HepG2 (cell line): ENCODE data around the gene FBXO9. TPM values are rescaled to one million over a fixed set of nuclear protein-coding genes. Genes with fewer than 3 reads are reported as not detected.

Source experiments
- ATAC-seq: fragments of 200-7000 bp; cut with Tn5 transposase; 3 replicates; pipeline ENCODE4 v1.9.1; 2020; ENCODE audit warnings: mild to moderate bottlenecking, moderate library complexity
- BruUV-seq: library from RNA; stranded (reverse); fragments of 400-500 nt; replicated peaks from 2 replicates; lab custom pipeline; 2021; lab: Mats Ljungman, UMichigan
- CTCF ChIA-PET: fragments of 300-600 bp; formaldehyde crosslinking; extraction: SDS; loops from one replicate; lab custom pipeline; 2021; ENCODE audit warnings: low total read pairs, inconsistent platforms, low intra/inter-chr PET ratio; lab: Yijun Ruan, JAX
- POLR2A ChIA-PET: fragments of 350-600 bp; sonication (Branson Sonifier 250); formaldehyde crosslinking; loops from one replicate; lab custom pipeline; 2020; ENCODE audit warnings: antibody characterized with exemption, inconsistent platforms; lab: Yijun Ruan, JAX
- DNase-seq: peaks from one replicate; pipeline ENCODE4 v3.0.0-alpha.2; 2015; ENCODE audit warnings: low spot score
- FAIRE-seq: peaks from 3 replicates; lab custom pipeline; 2011; peaks lifted over from hg19 to GRCh38; lab: Jason Lieb, UNC
- H2AFZ ChIP-seq: one replicate; pipeline ENCODE4 v1.6.1; 2011; ENCODE audit warnings: low read length, inconsistent platforms
- H3K27ac ChIP-seq: fragments of 300-600 bp; 3 replicates; pipeline ENCODE4 v1.8.0; 2011; ENCODE audit warnings: mixed run types, mild to moderate bottlenecking, mixed read lengths, low read length, inconsistent platforms; ENCODE audit not compliant: insufficient read depth; ENCODE audit errors: extremely low read length
- H3K27me3 ChIP-seq, 2 experiments: fragments of 200-600 bp in 1 of 2; 2 replicates in 1 of 2; 3 replicates in 1 of 2; pipeline versions ENCODE4 v1.6.0 to v1.8.0; 2011; ENCODE audit warnings: low read length in 2 of 2, mild to moderate bottlenecking in 2 of 2, moderate library complexity in 2 of 2, inconsistent platforms in 1 of 2; ENCODE audit not compliant: insufficient read depth in 2 of 2, control insufficient read depth in 1 of 2
- H3K36me3 ChIP-seq, 2 experiments: fragments of 200-600 bp in 1 of 2; replicated peaks in 1 of 2; 2 replicates in 1 of 2; 3 replicates in 1 of 2; pipeline versions ENCODE4 v1.5.1 to v1.8.0; 2011; ENCODE audit warnings: low read length in 2 of 2, inconsistent platforms in 1 of 2; ENCODE audit not compliant: insufficient read depth in 2 of 2, control insufficient read depth in 1 of 2
- H3K4me1 ChIP-seq: 2 replicates; pipeline ENCODE4 v1.5.1; 2012; ENCODE audit warnings: low read length, inconsistent platforms; ENCODE audit not compliant: insufficient read depth
- H3K4me2 ChIP-seq: 2 replicates; pipeline ENCODE4 v1.6.0; 2011; ENCODE audit warnings: low read depth, low read length, inconsistent platforms
- H3K4me3 ChIP-seq, 3 experiments: fragments of 200-600 bp in 1 of 3; sonication (generic), shearing (Covaris generic) in 1 of 3; replicated peaks in 1 of 3; 2 replicates each; pipeline ENCODE4 v1.5.1; 2011 to 2016; ENCODE audit warnings: low read length in 3 of 3, inconsistent platforms in 2 of 3, low read depth in 2 of 3, mild to moderate bottlenecking in 2 of 3, control low read depth in 1 of 3, mixed read lengths in 1 of 3; ENCODE audit not compliant: insufficient read depth in 1 of 3
- H3K79me2 ChIP-seq: one replicate; pipeline ENCODE4 v1.6.1; 2011; ENCODE audit warnings: low read length, inconsistent platforms; ENCODE audit not compliant: insufficient read depth
- H3K9ac ChIP-seq: 2 replicates; pipeline ENCODE4 v1.6.0; 2011; ENCODE audit warnings: mild to moderate bottlenecking, low read depth, low read length, inconsistent platforms; ENCODE audit not compliant: insufficient read depth
- H3K9me3 ChIP-seq: 2 replicates; pipeline ENCODE4 v1.5.1; 2012; ENCODE audit warnings: mild to moderate bottlenecking, low read length
- H4K20me1 ChIP-seq: 2 replicates; pipeline ENCODE4 v1.6.0; 2011; ENCODE audit warnings: inconsistent platforms, mild to moderate bottlenecking, low read length, moderate library complexity; ENCODE audit not compliant: insufficient read depth
- DMTF1 ChIP-seq: sonication (generic); formaldehyde crosslinking; IDR thresholded peaks from 2 replicates; pipeline ENCODE4 v1.4.0; 2020; ENCODE audit warnings: mild to moderate bottlenecking, missing genetic modification reagents
- DPF2 ChIP-seq: sonication (generic); formaldehyde crosslinking; IDR thresholded peaks from 2 replicates; pipeline ENCODE4 v1.4.0; 2020; ENCODE audit warnings: mild to moderate bottlenecking, low read depth, missing genetic modification reagents, borderline replicate concordance
- DZIP1 ChIP-seq: sonication (generic); formaldehyde crosslinking; IDR thresholded peaks from 2 replicates; pipeline ENCODE4 v1.5.0; 2020; ENCODE audit warnings: mild to moderate bottlenecking, missing genetic modification reagents
- ELF4 ChIP-seq: sonication (generic); formaldehyde crosslinking; IDR thresholded peaks from 2 replicates; pipeline ENCODE4 v1.5.0; 2020; ENCODE audit warnings: missing genetic modification reagents, mild to moderate bottlenecking, moderate library complexity, borderline replicate concordance
- ESRRA ChIP-seq: sonication (generic); formaldehyde crosslinking; IDR thresholded peaks from 2 replicates; pipeline ENCODE4 v1.5.1; 2020; ENCODE audit warnings: mild to moderate bottlenecking, low read depth, missing genetic modification reagents
- FUBP1 ChIP-seq: sonication (generic); formaldehyde crosslinking; IDR thresholded peaks from 2 replicates; pipeline ENCODE4 v1.5.1; 2020; ENCODE audit warnings: missing genetic modification reagents, mild to moderate bottlenecking, borderline replicate concordance
- GABPB1 ChIP-seq: IDR thresholded peaks from 2 replicates; pipeline ENCODE4 v1.6.1; 2016; ENCODE audit warnings: mild to moderate bottlenecking, missing genetic modification reagents, moderate library complexity, missing compliant biosample characterization
- HOXA5 ChIP-seq: sonication (generic); formaldehyde crosslinking; IDR thresholded peaks from 2 replicates; pipeline ENCODE4 v1.4.0; 2020; ENCODE audit warnings: missing genetic modification reagents
- KDM4B ChIP-seq: sonication (generic); formaldehyde crosslinking; IDR thresholded peaks from 2 replicates; pipeline ENCODE4 v1.4.0; 2020; ENCODE audit warnings: missing genetic modification reagents
- MAFF ChIP-seq: IDR thresholded peaks from 2 replicates; pipeline ENCODE4 v1.6.1; 2011; ENCODE audit warnings: low read depth, low read length, improper control_type of control experiment
- ZNF121 ChIP-seq: sonication (generic); formaldehyde crosslinking; IDR thresholded peaks from 2 replicates; pipeline ENCODE4 v1.5.0; 2020; ENCODE audit warnings: mild to moderate bottlenecking, missing genetic modification reagents
- ZNF367 ChIP-seq: sonication (generic); formaldehyde crosslinking; IDR thresholded peaks from 2 replicates; pipeline ENCODE4 v1.4.0; 2020; ENCODE audit warnings: missing genetic modification reagents, borderline replicate concordance
- ZNF430 ChIP-seq: sonication (generic); formaldehyde crosslinking; IDR thresholded peaks from 2 replicates; pipeline ENCODE4 v1.9.0; 2021; ENCODE audit warnings: mild to moderate bottlenecking, missing genetic modification reagents
- ZNF546 ChIP-seq: sonication (generic); formaldehyde crosslinking; conservative IDR thresholded peaks from 2 replicates; pipeline ENCODE4 v1.8.1; 2023; ENCODE audit warnings: mild to moderate bottlenecking, missing genetic modification reagents
- ZNF777 ChIP-seq: sonication (generic); formaldehyde crosslinking; IDR thresholded peaks from 2 replicates; pipeline ENCODE4 v1.4.0; 2020; ENCODE audit warnings: missing genetic modification reagents
- WGBS: methylation state at CpG from one replicate; pipeline ENCODE4 v1.1.6; 2017; ENCODE audit warnings: low lambda C conversion rate; 5-methylcytosine and 5-hydroxymethylcytosine counted together
- in situ Hi-C: cut with HindIII; loops from 2 replicates; pipeline ENCODE4 v1.10.0; 2017; ENCODE audit warnings: low pct_unique_long_range_greater_than_20kb; ENCODE audit not compliant: extremely low pct_ligation_motif_present
- intact Hi-C: fragments of 100-400 bp; cut with micrococcal nuclease; formaldehyde crosslinking; loops from one replicate; pipeline ENCODE4 v1.10.0; 2022; ENCODE audit not compliant: unreplicated experiment
- polyA plus RNA-seq, 8 experiments: library from polyadenylated mRNA; depleted of rRNA in 3 of 8; stranded (reverse) in 7 of 8; unstranded in 1 of 8; fragments of >200 nt; fragmentation: Illumina TruSeq in 4 of 8; extraction: Trizol in 4 of 8; gene quantifications; 2 replicates each; pipeline versions ENCODE4 v1.2.1 to v1.2.3, GENCODE V29; 2011 to 2016; ENCODE audit warnings: low read depth in 4 of 8, missing spikeins in 1 of 8, mixed read lengths in 1 of 8; ENCODE audit not compliant: insufficient read depth in 1 of 8
- total RNA-seq, 5 experiments: library from RNA; depleted of rRNA; stranded (reverse); fragments of >200 nt; fragmentation: Illumina TruSeq; extraction: Trizol; gene quantifications; 2 replicates each; pipeline ENCODE4 v1.2.3, GENCODE V29; 2016; ENCODE audit warnings: low read depth in 1 of 5
- TF ChIP-seq, protein P1 (sequence below): sonication (generic); formaldehyde crosslinking; IDR thresholded peaks from 2 replicates; pipeline ENCODE4 v1.4.0; 2020; ENCODE audit warnings: low read depth, mild to moderate bottlenecking, missing genetic modification reagents

FBXO9 gene
- total and polyA plus RNA-seq, 2 of the 13 experiments (the other 11 are each of a cell fraction or from before 2014, with no cell fraction given): 64.3 to 98.4 TPM

DNA sequence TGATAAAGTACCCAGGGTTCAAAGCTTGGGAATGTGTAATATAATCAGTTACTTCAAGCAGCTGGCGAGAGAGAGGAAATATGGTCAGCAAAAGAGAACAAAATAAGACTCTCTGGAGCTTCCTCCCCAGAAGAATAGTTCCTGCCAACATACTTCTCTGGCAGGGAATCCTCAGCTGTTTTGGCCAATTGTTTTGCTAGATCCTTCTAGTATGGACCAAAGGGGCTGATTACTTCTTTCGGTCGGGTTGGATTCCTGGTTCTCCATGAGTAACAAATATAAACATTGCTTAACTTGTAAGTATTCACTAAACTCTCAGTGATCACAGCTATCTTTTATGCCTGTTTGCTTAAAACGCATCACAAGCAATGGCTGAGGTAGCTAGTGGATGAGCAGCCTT is 31.4 kb upstream of the FBXO9 start:
- no peak for ATAC-seq
- Histone ChIP-seq H3K9me3 (no peaks in the 10 kb centered on the region), H3K9ac (no peak overlapping the region), H2AFZ (no peak overlapping the region), H4K20me1 (no peaks in the 10 kb centered on the region), H3K4me1 (no peaks in the 10 kb centered on the region), H3K79me2 (no peaks in the 10 kb centered on the region), H3K27ac (no peak overlapping the region), H3K4me2 (no peak overlapping the region), H3K27me3 (no peaks in the 10 kb centered on the region), H3K36me3 (peaks cover 26 to 67% of the 10 kb centered on the region in 2 experiments), H3K4me3 (no peak overlapping the region)
- CTCF ChIA-PET: no interaction called here
- TF ChIP-seq FUBP1 (CRISPR knock-in tag) (no peak), ZNF546 (CRISPR knock-in tag) (no peak), ZNF430 (CRISPR knock-in tag) (no peak), ZNF777 (CRISPR knock-in tag) (no peak), ZNF121 (CRISPR knock-in tag) (no peak), KDM4B (no peak), DZIP1 (no peak), DPF2 (CRISPR knock-in tag) (no peak), ZNF367 (CRISPR knock-in tag) (no peak), MAFF (no peak), HOXA5 (CRISPR knock-in tag) (no peak), ESRRA (no peak), DMTF1 (CRISPR knock-in tag) (no peak), GABPB1 (CRISPR knock-in tag) (no peak), ELF4 (CRISPR knock-in tag) (no peak)
- TF ChIP-seq, protein P1, sequence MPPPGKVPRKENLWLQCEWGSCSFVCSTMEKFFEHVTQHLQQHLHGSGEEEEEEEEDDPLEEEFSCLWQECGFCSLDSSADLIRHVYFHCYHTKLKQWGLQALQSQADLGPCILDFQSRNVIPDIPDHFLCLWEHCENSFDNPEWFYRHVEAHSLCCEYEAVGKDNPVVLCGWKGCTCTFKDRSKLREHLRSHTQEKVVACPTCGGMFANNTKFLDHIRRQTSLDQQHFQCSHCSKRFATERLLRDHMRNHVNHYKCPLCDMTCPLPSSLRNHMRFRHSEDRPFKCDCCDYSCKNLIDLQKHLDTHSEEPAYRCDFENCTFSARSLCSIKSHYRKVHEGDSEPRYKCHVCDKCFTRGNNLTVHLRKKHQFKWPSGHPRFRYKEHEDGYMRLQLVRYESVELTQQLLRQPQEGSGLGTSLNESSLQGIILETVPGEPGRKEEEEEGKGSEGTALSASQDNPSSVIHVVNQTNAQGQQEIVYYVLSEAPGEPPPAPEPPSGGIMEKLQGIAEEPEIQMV (CRISPR knock-in tag): no peak
- POLR2A ChIA-PET: no interaction called here
- no peak for FAIRE-seq
- no peak for DNase-seq
- intact Hi-C loops (no loop called here), in situ Hi-C loops (no loop called here)
- WGBS: 94% methylated on average over 4 of the region's 4 CpGs
- no TSS peak for BruUV-seq
